Karpas-422 (cell line): ENCODE results near the gene FLVCR2. TPM values are rescaled to one million over a fixed set of nuclear protein-coding genes. Genes with fewer than 3 reads are reported as not detected.
A peak's percentile ranks its signal among the peaks of the same experiment; 100 is the strongest.

Experiments
- DNase-seq: peaks from one replicate; pipeline ENCODE4 v3.0.0-alpha.2; 2015
- H2AFZ ChIP-seq: fragments of 200-600 bp; sonication (generic); 2 replicates; pipeline ENCODE4 v1.6.1; 2014; ENCODE audit warnings: antibody characterized with exemption, low read length, mixed read lengths
- H3K27ac ChIP-seq: fragments of 200-600 bp; sonication (generic); 2 replicates; pipeline ENCODE4 v1.5.1; 2014; ENCODE audit warnings: mild to moderate bottlenecking, low read length, moderate library complexity
- H3K27me3 ChIP-seq: fragments of 200-600 bp; sonication (generic); 2 replicates; pipeline ENCODE4 v1.6.1; 2014; ENCODE audit warnings: low read length, mixed read lengths
- H3K36me3 ChIP-seq: fragments of 200-600 bp; sonication (generic); 2 replicates; pipeline ENCODE4 v1.6.1; 2014; ENCODE audit warnings: low read length, mixed read lengths; ENCODE audit not compliant: insufficient read depth
- H3K4me1 ChIP-seq: fragments of 200-600 bp; sonication (generic); 2 replicates; pipeline ENCODE4 v1.6.1; 2014; ENCODE audit warnings: mild to moderate bottlenecking, low read length, mixed read lengths
- H3K4me2 ChIP-seq: fragments of 200-600 bp; sonication (generic); 2 replicates; pipeline ENCODE4 v1.6.1; 2014; ENCODE audit warnings: low read length, low read depth, mild to moderate bottlenecking; ENCODE audit not compliant: poor library complexity, severe bottlenecking
- H3K4me3 ChIP-seq: fragments of 200-600 bp; sonication (generic); 2 replicates; pipeline ENCODE4 v1.5.1; 2014; ENCODE audit warnings: mild to moderate bottlenecking, antibody characterized with exemption, low read length, mixed read lengths
- H3K79me2 ChIP-seq: fragments of 200-600 bp; sonication (generic); 2 replicates; pipeline ENCODE4 v1.6.1; 2014; ENCODE audit warnings: mild to moderate bottlenecking, low read length, mixed read lengths
- H3K9ac ChIP-seq: fragments of 200-600 bp; sonication (generic); 2 replicates; pipeline ENCODE4 v1.6.0; 2014; ENCODE audit warnings: low read length
- H3K9me2 ChIP-seq: fragments of 200-600 bp; sonication (generic), shearing (Covaris generic); replicated peaks from 2 replicates; pipeline ENCODE4 v1.6.0; 2014; ENCODE audit warnings: mild to moderate bottlenecking, low read length, moderate library complexity; ENCODE audit not compliant: insufficient read depth
- H3K9me3 ChIP-seq: fragments of 300-700, 200-600 bp; sonication (generic); 2 replicates; pipeline ENCODE4 v1.6.1; 2014; ENCODE audit warnings: low read length, mixed read lengths
- H4K20me1 ChIP-seq: fragments of 200-600 bp; sonication (generic); 2 replicates; pipeline ENCODE4 v1.6.1; 2014; ENCODE audit warnings: mild to moderate bottlenecking, antibody characterized with exemption, low read length, low read depth; ENCODE audit not compliant: insufficient read depth
- total RNA-seq: library from RNA; depleted of rRNA; stranded (reverse); fragments of >200 nt; shearing (Covaris generic); gene quantifications from 2 replicates; pipeline ENCODE4 v1.2.3, GENCODE V29; 2014; ENCODE audit warnings: low replicate concordance

Gene FLVCR2
- total RNA-seq, 1 experiment from 2014 or later = not detected

GRCh38 chr14:75570797-75571196 is 7.6 kb upstream of the FLVCR2 start:
- H3K4me3 ChIP-seq = no peak overlapping the region
- H3K9me2 ChIP-seq = no peaks in the 10 kb centered on the region
- H2AFZ ChIP-seq = no peak overlapping the region
- H3K4me2 ChIP-seq = peak overlapping the region; percentile 38
- H4K20me1 ChIP-seq = no peaks in the 10 kb centered on the region
- H3K27me3 ChIP-seq = no peaks in the 10 kb centered on the region; the same call in 1 of the 2 replicates
- H3K79me2 ChIP-seq = no peaks in the 10 kb centered on the region
- H3K9me3 ChIP-seq = no peaks in the 10 kb centered on the region
- no peaks in the 10 kb centered on the region for H3K36me3 ChIP-seq
- H3K27ac ChIP-seq = no peak overlapping the region
- no peak overlapping the region for H3K9ac ChIP-seq
- DNase-seq = peak; percentile 91
- peaks cover 16% of the 10 kb centered on the region for H3K4me1 ChIP-seq

GRCh38 chr14:75572104-75572503 is 6.3 kb upstream of the FLVCR2 start:
- Histone ChIP-seq H3K27me3 (no peaks in the 10 kb centered on the region; the same call in 1 of the 2 replicates), H3K9me2 (no peaks in the 10 kb centered on the region), H2AFZ (no peak overlapping the region), H3K36me3 (no peaks in the 10 kb centered on the region), H3K9ac (no peak overlapping the region), H3K27ac (no peak overlapping the region), H3K9me3 (no peaks in the 10 kb centered on the region), H3K4me2 (no peak overlapping the region), H3K4me1 (peaks cover 27% of the 10 kb centered on the region), H4K20me1 (no peaks in the 10 kb centered on the region), H3K4me3 (no peak overlapping the region), H3K79me2 (no peaks in the 10 kb centered on the region)
- no peak for DNase-seq

- peak overlapping the region; percentile 13; the same call in 1 of the 2 replicates for H3K27ac ChIP-seq
- no peaks in the 10 kb centered on the region for H3K9me2 ChIP-seq
- no peaks in the 10 kb centered on the region for H4K20me1 ChIP-seq
- H3K36me3 ChIP-seq = no peaks in the 10 kb centered on the region
- no peaks in the 10 kb centered on the region for H3K9me3 ChIP-seq
- peak overlapping the region; percentile 19 for H3K4me3 ChIP-seq
- H3K4me1 ChIP-seq = peaks cover 22% of the 10 kb centered on the region
- no peaks in the 10 kb centered on the region for H3K79me2 ChIP-seq
- peak overlapping the region; percentile 61 for H3K4me2 ChIP-seq
- DNase-seq = peak; percentile 78
- H2AFZ ChIP-seq = no peak overlapping the region
- peak overlapping the region; percentile 1 for H3K9ac ChIP-seq
- no peaks in the 10 kb centered on the region for H3K27me3 ChIP-seq
Observed at GRCh38 chr14:75577090-75577489, 1.3 kb upstream of the FLVCR2 start.

- H3K4me2 ChIP-seq = peak overlapping the region; percentile 61
- no peaks in the 10 kb centered on the region for H3K27me3 ChIP-seq
- peak overlapping the region; percentile 13; the same call in 1 of the 2 replicates for H3K27ac ChIP-seq
- no peaks in the 10 kb centered on the region for H3K9me2 ChIP-seq
- peak overlapping the region; percentile 1 for H3K9ac ChIP-seq
- no peaks in the 10 kb centered on the region for H3K36me3 ChIP-seq
- H2AFZ ChIP-seq = no peak overlapping the region
- peaks cover 22% of the 10 kb centered on the region for H3K4me1 ChIP-seq
- no peaks in the 10 kb centered on the region for H4K20me1 ChIP-seq
- H3K79me2 ChIP-seq = no peaks in the 10 kb centered on the region
- H3K9me3 ChIP-seq = no peaks in the 10 kb centered on the region
- peak; percentile 93 for DNase-seq
- peak overlapping the region; percentile 36; the same call in 1 of the 2 replicates for H3K4me3 ChIP-seq
Observed at GRCh38 chr14:75577729-75578101, 705 bp upstream of the FLVCR2 start.

GRCh38 chr14:75578786-75579337 is 442 bp downstream of the FLVCR2 start:
- no peaks in the 10 kb centered on the region for H3K36me3 ChIP-seq
- no peak overlapping the region for H3K9ac ChIP-seq
- H3K27me3 ChIP-seq = no peaks in the 10 kb centered on the region
- no peak for DNase-seq
- peaks cover 22% of the 10 kb centered on the region for H3K4me1 ChIP-seq
- no peak overlapping the region for H3K4me3 ChIP-seq
- H3K9me2 ChIP-seq = no peaks in the 10 kb centered on the region
- H3K79me2 ChIP-seq = no peaks in the 10 kb centered on the region
- H3K27ac ChIP-seq = no peak overlapping the region
- no peak overlapping the region for H2AFZ ChIP-seq
- H3K9me3 ChIP-seq = no peaks in the 10 kb centered on the region
- no peaks in the 10 kb centered on the region for H4K20me1 ChIP-seq
- no peak overlapping the region for H3K4me2 ChIP-seq

- Histone ChIP-seq H3K9ac (no peak overlapping the region), H3K27ac (no peak overlapping the region), H3K4me3 (no peak overlapping the region), H3K9me2 (no peaks in the 10 kb centered on the region), H3K4me2 (no peak overlapping the region), H4K20me1 (no peaks in the 10 kb centered on the region), H3K27me3 (no peaks in the 10 kb centered on the region), H2AFZ (no peak overlapping the region), H3K79me2 (no peaks in the 10 kb centered on the region), H3K9me3 (no peaks in the 10 kb centered on the region), H3K36me3 (no peaks in the 10 kb centered on the region), H3K4me1 (peaks cover 22% of the 10 kb centered on the region)
- DNase-seq = no peak
Observed at GRCh38 chr14:75579338-75579864, 981 bp downstream of the FLVCR2 start.

- H3K4me2 ChIP-seq = no peak overlapping the region
- H2AFZ ChIP-seq = no peak overlapping the region
- no peaks in the 10 kb centered on the region for H3K36me3 ChIP-seq
- H3K27ac ChIP-seq = no peak overlapping the region
- no peaks in the 10 kb centered on the region for H3K79me2 ChIP-seq
- H3K4me3 ChIP-seq = no peak overlapping the region
- peaks cover 22% of the 10 kb centered on the region for H3K4me1 ChIP-seq
- DNase-seq = no peak
- H3K9me2 ChIP-seq = no peaks in the 10 kb centered on the region
- no peaks in the 10 kb centered on the region for H4K20me1 ChIP-seq
- no peaks in the 10 kb centered on the region for H3K27me3 ChIP-seq
- H3K9me3 ChIP-seq = no peaks in the 10 kb centered on the region
- H3K9ac ChIP-seq = no peak overlapping the region
Observed at GRCh38 chr14:75579882-75580281, 1.5 kb downstream of the FLVCR2 start.

- peak overlapping the region; percentile 18 for H3K4me2 ChIP-seq
- peaks cover 24% of the 10 kb centered on the region for H3K4me1 ChIP-seq
- H3K9ac ChIP-seq = no peak overlapping the region
- no peaks in the 10 kb centered on the region; the same call in 1 of the 2 replicates for H3K9me3 ChIP-seq
- H4K20me1 ChIP-seq = no peaks in the 10 kb centered on the region
- no peak overlapping the region for H3K27ac ChIP-seq
- H3K79me2 ChIP-seq = no peaks in the 10 kb centered on the region
- H3K9me2 ChIP-seq = no peaks in the 10 kb centered on the region
- no peak overlapping the region for H3K4me3 ChIP-seq
- no peaks in the 10 kb centered on the region for H3K36me3 ChIP-seq
- 0 out of 2 replicates have a peak, but pooled peaks cover 3% of the 10 kb centered on the region for H3K27me3 ChIP-seq
- no peak overlapping the region for H2AFZ ChIP-seq
- no peak for DNase-seq
Observed at GRCh38 chr14:75587388-75587787, 9.0 kb downstream of the FLVCR2 start.
